Measurements from ENCODE around the gene FSTL3. TPM values are rescaled to one million over a fixed set of nuclear protein-coding genes. Genes with fewer than 3 reads are reported as not detected.

The FSTL3 gene
- total and polyA plus RNA-seq, 2 of the 13 experiments (the other 11 are each of a cell fraction or from before 2014, with no cell fraction given), result 13.5 to 15.6 TPM

GRCh38 chr19:658916-659839 is 17.0 kb upstream of the FSTL3 start (continued):
- TF ChIP-seq ZNF468 (CRISPR knock-in tag; IDR thresholded peaks at IDR 0.05), result no peak
- no peak for TF ChIP-seq ZNF17 (CRISPR knock-in tag; IDR thresholded peaks at IDR 0.05)
- peak; percentile 63 for TF ChIP-seq AGO2 (optimal IDR thresholded peaks at IDR 0.05; ENCODE audit: low read depth, low read length)
- TF ChIP-seq HNRNPK (IDR thresholded peaks at IDR 0.05; ENCODE audit: low read depth, low read length, poor library complexity, severe bottlenecking), result peak; percentile 15
- TF ChIP-seq ZFY (CRISPR knock-in tag; IDR thresholded peaks at IDR 0.05), result no peak
- no peak for TF ChIP-seq JDP2 (CRISPR knock-in tag; IDR thresholded peaks at IDR 0.05; ENCODE audit: borderline replicate concordance)

GRCh38 chr19:660793-661426 is 15.3 kb upstream of the FSTL3 start:
- 0% methylated on average over 9 of the region's 20 CpGs for WGBS (ENCODE audit: low lambda C conversion rate)
- no TSS peak for BruUV-seq (replicated peaks)
- Histone ChIP-seq H3K4me2 (ENCODE audit: low read depth, low read length) (peak overlapping the region; percentile 83), H3K27me3 (ENCODE audit: control insufficient read depth in 1 of 2, insufficient read depth in 2 of 2, low read length in 2 of 2) (no peaks in the 10 kb centered on the region; a peak in 1 of 5 replicates), H2AFZ (ENCODE audit: low read length) (no peak overlapping the region), H3K9ac (ENCODE audit: insufficient read depth, low read depth, low read length) (peak overlapping the region; percentile 91), H4K20me1 (ENCODE audit: insufficient read depth, low read length) (peaks cover 56% of the 10 kb centered on the region), H3K4me3 (replicated peaks in 1 of 3; ENCODE audit: insufficient read depth in 1 of 3, low read depth in 2 of 3, low read length in 3 of 3) (peak overlapping the region; percentile 76 to 99 (median 96)), H3K9me3 (ENCODE audit: low read length) (no peaks in the 10 kb centered on the region), H3K4me1 (ENCODE audit: insufficient read depth, low read length) (peaks cover 59% of the 10 kb centered on the region), H3K36me3 (replicated peaks in 1 of 2; ENCODE audit: control insufficient read depth in 1 of 2, insufficient read depth in 2 of 2, low read length in 2 of 2) (peaks cover 4 to 20% of the 10 kb centered on the region in 2 experiments; a peak in 4 of 5 replicates), H3K27ac (ENCODE audit: extremely low read length, insufficient read depth, low read length) (peak overlapping the region; percentile 96), H3K79me2 (ENCODE audit: insufficient read depth, low read length) (peaks cover 70% of the 10 kb centered on the region)
- in situ Hi-C loops (cut with HindIII; ENCODE audit: extremely low pct_ligation_motif_present, low pct_unique_long_range_greater_than_20kb), result no loop called here
- ChIA-PET POLR2A (interaction anchor here (0.8 to 2.8 kb wide), 15 partner anchors 10 to 130 kb away, joined by 3 to 21 read pairs (median 4); partner anchors contain the start of genes BSG, FSTL3 and POLRMT), CTCF (ENCODE audit: low intra/inter-chr PET ratio, low total read pairs) (no interaction called here)
- ATAC-seq (peak; percentile 80), FAIRE-seq (peak; percentile 94), DNase-seq (ENCODE audit: low spot score) (peak; percentile 95)
- intact Hi-C loops (cut with micrococcal nuclease; ENCODE audit: unreplicated experiment), result loop anchor here (10.0 kb wide), 2 partner anchors 76 to 264 kb away; partner anchors contain the start of genes ARID3A and HCN2
- TF ChIP-seq PREB (CRISPR knock-in tag; IDR thresholded peaks at IDR 0.05) (no peak), TBL1XR1 (IDR thresholded peaks at IDR 0.05; ENCODE audit: borderline replicate concordance, low read length, partially characterized antibody) (no peak), ZNF724P (CRISPR knock-in tag; IDR thresholded peaks at IDR 0.05; ENCODE audit: borderline replicate concordance) (no peak), SIX1 (CRISPR knock-in tag; IDR thresholded peaks at IDR 0.05; ENCODE audit: borderline replicate concordance) (peak; percentile 17; the same call in 1 of the 2 replicates), MEF2D (CRISPR knock-in tag; IDR thresholded peaks at IDR 0.05) (peak; percentile 79; the same call in 1 of the 2 replicates), ETV6 (CRISPR knock-in tag; conservative IDR thresholded peaks at IDR 0.05) (peak; percentile 58), ZNF7 (CRISPR knock-in tag; IDR thresholded peaks at IDR 0.05) (no peak), ZNF614 (CRISPR knock-in tag; IDR thresholded peaks at IDR 0.05; ENCODE audit: borderline replicate concordance) (peak; percentile 76; the same call in 1 of the 2 replicates), REPIN1 (CRISPR knock-in tag; IDR thresholded peaks at IDR 0.05; ENCODE audit: borderline replicate concordance, low read depth) (peak; percentile 86; the same call in 1 of the 2 replicates), ATF3 (CRISPR knock-in tag; IDR thresholded peaks at IDR 0.05) (no peak), ZBTB20 (CRISPR knock-in tag; IDR thresholded peaks at IDR 0.05; ENCODE audit: borderline replicate concordance, low read depth) (peak; percentile 79; the same call in 1 of the 2 replicates), ZNF674 (CRISPR knock-in tag; IDR thresholded peaks at IDR 0.05; ENCODE audit: low read depth) (no peak), HIVEP1 (CRISPR knock-in tag; IDR thresholded peaks at IDR 0.05) (peak; percentile 92), ZNF335 (CRISPR knock-in tag; IDR thresholded peaks at IDR 0.05) (no peak), ZC3H13 (CRISPR knock-in tag; IDR thresholded peaks at IDR 0.05) (peak; percentile 89)

All from HepG2 (cell line).